H4 (cell line): ENCODE measurements around the gene CACNA1B. TPM values are rescaled to one million over a fixed set of nuclear protein-coding genes. Genes with fewer than 3 reads are reported as not detected.
"Not testable (repeated sequence)": the region's sequence is repeated elsewhere in the genome, so short reads cannot be mapped to it uniquely, and the experiment has no call there.

Experiments
- DNase-seq: peaks from one replicate; pipeline ENCODE4 v3.0.0-alpha.2; 2015; ENCODE audit warnings: low spot score
- total RNA-seq: library from RNA; depleted of rRNA; stranded (reverse); fragments of >200 nt; shearing (Covaris generic); gene quantifications from 2 replicates; pipeline ENCODE4 v1.2.3, GENCODE V29; 2014

The CACNA1B gene
- total RNA-seq, 1 experiment from 2014 or later: not detected

DNA sequence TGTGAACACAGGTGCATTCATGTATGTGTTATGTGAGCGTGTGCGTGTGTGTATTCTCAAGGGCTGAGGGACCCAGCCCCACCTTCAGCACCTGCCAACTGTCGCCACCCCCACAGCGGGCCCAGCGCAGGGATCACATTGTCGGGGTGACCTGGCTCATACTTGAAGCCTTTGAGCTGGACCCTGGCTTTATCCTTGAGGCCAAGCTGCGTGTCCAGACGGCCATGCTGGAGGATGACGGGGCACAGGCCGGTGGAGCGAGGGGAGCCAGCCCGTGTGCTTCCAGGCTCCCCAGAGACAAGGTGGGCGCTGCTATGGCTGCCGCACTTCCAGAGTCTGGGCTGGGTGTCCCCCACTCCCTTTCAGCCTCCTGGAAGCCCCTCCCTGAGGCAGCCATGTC is 261.5 kb downstream of the CACNA1B start:
- not testable (repeated sequence) for DNase-seq

DNA sequence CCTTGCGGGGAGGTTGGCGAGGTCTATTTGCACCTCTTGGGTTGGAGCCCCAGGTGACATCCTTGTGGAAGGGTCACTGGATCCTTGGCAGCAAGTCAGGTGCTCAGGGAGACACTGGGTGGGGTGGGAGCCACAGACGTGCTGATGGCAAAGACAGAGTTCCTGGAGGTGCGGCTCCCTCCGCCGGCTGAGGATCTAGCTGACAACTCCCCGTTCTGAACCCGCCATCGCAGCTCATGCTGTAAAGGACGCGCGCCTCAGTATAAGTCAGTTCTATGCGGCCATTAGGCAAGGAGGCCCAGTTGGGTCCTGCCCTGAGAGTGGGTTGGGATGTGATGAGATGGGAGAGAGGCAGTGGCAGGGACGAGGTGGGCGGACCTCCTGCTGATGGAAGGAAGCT is 263.4 kb downstream of the CACNA1B start:
- not testable (repeated sequence) for DNase-seq

DNA sequence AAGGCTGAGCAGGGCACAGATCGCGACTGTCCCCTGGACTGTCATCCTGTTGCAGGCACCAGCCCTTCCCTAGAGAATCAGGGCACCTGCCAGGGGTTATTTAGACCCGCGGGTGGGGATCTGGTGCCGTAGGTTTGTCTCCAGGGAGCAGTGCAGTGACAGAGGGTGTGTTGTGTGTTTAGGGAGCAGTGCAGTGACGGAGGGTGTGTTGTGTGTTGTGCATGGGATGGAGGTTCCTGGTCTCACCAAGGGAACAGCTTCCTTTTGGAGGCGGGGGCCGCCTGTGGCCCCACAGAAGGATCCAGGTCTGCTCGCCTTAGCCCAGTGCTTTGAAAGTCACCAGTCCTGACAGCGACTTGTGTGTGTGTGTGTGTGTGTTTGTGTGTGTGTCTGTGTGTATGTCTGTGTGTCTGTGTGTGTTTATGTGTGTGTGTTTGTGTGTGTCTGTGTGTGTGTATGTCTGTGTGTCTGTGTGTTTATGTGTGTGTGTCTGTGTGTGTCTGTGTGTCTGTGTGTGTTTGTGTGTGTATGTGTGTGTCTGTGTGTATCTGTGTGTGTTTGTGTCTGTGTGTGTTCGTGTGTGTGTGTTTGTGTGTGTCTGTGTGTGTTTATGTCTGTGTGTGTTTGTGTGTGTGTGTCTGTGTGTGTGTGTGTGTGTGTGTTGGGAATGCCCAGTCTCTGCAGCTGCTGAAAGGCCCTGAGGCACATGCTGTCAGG is 265.1 kb downstream of the CACNA1B start:
- DNase-seq: not testable (repeated sequence)

DNA sequence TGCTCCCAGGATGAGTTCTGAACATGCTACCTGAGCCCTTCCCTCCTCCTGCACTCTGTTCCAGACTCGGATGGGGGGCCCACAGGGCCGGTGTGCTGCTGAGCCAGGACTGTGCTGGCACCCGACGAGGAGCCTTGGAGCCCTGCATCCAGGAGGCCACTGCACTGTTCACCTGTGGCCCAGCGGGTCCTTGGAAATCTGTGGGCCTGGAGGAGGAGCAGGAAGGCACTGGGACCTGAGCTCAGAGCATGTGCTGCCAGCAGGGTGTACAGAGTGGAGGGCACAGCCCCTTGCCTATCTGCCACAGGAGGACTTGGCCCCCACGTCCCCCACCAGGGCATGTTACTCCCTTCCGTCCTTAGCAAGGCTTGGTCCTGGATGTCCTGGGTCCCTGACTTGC is 265.9 kb downstream of the CACNA1B start:
- DNase-seq: not testable (repeated sequence)

DNA sequence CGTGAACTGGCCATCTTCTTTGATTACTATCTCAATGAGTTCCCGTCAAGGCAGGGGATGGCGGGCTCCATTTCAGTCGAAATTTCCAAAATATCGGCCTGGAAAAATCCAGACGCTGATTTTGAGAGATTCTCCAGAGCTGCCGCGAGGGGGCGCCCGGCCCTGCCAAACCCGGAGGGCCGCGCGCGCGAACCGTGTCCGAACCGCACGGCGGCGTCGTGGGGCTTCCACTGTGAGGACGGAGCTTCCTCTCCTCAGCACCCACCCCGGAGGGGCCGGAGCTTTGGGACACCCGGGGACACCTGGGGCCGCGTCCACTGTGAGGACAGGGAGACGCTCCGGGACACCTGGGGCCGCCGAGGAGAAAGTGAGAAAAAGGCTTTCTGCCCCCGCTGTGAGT is 270.0 kb downstream of the CACNA1B start:
- DNase-seq: not testable (repeated sequence)

DNA sequence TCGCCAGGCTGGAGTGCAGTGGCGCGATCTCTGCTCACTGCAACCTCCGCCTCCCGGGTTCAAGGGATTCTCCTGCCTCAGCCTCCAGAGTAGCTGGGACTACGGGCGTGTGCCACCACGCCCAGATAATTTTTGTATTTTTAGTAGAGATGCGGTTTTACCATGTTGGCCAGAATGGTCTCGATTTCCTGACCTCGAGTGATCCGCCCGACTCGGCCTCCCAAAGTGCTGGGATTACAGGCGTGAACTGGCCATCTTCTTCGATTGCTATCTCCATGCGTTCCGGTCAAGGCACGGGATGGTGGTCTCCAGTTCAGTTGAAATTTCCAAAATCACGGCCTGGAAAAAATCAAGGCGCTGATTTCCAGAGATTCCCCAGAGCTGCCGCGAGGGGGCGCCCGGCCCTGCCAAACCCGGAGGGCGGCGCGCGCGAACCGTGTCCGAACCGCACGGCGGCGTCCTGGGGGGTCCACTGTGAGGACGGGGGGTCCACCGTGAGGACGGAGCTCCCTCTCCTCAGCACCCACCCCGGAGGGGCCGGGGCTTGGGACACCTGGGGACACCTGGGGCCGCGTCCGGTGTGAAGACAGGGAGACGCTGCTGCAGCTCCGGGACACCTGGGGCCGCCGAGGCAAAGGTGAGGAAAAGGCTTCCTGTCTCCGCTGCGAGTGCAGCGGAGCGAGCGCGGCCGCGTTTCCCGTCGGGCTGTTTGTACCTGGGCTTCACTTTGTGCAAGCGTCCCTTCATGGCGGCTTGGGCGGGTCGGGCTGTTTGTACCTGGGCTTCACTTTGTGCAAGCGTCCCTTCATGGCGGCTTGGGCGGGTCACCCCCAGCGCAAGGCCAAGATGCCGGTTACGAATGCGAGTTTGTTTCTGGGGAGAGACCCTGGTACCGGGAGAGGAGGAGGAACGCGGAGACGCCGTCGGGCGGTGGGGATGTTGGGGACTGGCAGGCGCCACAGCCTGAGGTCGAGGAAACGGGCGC is 272.4 kb downstream of the CACNA1B start:
- DNase-seq: not testable (repeated sequence)

DNA sequence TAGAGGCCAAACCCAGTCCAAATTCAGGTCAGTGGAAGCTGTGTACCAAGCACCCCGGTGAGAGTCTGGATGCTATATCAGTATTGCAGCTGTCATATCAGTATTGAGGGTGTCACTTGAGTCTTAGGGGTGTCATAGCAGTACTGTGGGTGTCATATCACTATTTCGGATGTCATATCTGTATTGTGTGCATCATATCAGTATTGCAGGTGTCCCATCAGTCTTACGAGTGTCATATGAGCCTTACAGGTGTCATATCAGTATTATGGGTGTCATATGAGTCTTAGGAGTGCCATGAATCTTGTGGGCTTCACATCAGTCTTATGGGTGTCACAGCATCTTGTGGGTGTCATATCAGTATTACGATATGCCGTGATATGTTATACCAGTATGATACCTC is 278.2 kb downstream of the CACNA1B start:
- DNase-seq: not testable (repeated sequence)

DNA sequence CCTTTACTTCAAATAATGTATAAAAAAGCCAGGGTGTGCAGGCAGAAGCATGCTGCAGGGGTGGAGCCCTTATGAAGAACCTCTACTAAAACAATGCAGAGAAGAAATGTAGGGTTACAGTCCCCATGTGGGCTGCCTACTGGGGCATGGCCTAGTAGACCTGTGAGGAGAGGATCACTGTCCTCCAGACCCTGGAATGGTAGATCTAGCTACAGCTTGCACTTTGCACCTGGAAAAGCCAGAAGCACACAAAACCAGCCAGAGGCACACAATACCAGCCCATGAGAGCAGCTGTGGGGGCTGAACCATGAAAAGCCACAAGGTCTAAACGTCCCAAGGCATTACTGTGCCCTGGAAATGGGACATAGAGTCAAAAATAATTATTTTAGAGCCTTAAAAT is 289.2 kb downstream of the CACNA1B start:
- DNase-seq: not testable (repeated sequence)
